ENCODE results near the gene OR9A4. TPM values are rescaled to one million over a fixed set of nuclear protein-coding genes. Genes with fewer than 3 reads are reported as not detected.

Gene OR9A4
- total RNA-seq, 1 donor from 2014 or later = 0.07 TPM

GRCh38 chr7:141877365-141877764, 38.8 kb upstream of the OR9A4 start:
- H4K20me1 ChIP-seq (ENCODE audit: low read depth) = no peaks in the 10 kb centered on the region
- H3K4me1 ChIP-seq = no peaks in the 10 kb centered on the region
- H3K27ac ChIP-seq = no peak overlapping the region
- H3K9ac ChIP-seq = no peak overlapping the region
- Mint-ChIP-seq H3K36me3 (no peaks in the 10 kb centered on the region), H3K4me3 (no peak overlapping the region), H3K4me1 (no peaks in the 10 kb centered on the region), H3K9me3 (peaks cover 2% of the 10 kb centered on the region), H3K27me3 (ENCODE audit: insufficient read depth, low read depth) (peaks cover 2% of the 10 kb centered on the region), H3K27ac (no peak overlapping the region)
- H3K36me3 ChIP-seq = no peaks in the 10 kb centered on the region
- no peaks in the 10 kb centered on the region for H3K27me3 ChIP-seq
- no peaks in the 10 kb centered on the region for H3K9me3 ChIP-seq (ENCODE audit: low read depth)
- H3F3A ChIP-seq (ENCODE audit: low read depth) = no peaks in the 10 kb centered on the region
- H3K4me3 ChIP-seq = no peak overlapping the region
- no peak overlapping the region for H2AFZ ChIP-seq (replicated peaks)
- H3K4me2 ChIP-seq = no peak overlapping the region
- no peaks in the 10 kb centered on the region for H3K79me2 ChIP-seq (ENCODE audit: low read depth)
- DNase-seq (ENCODE audit: low spot score) = no peak
- TF ChIP-seq EZH2 (IDR thresholded peaks at IDR 0.05) = no peak
- TF ChIP-seq EZH2phosphoT487 (IDR thresholded peaks at IDR 0.05) = no peak
- TF ChIP-seq CTCF (IDR thresholded peaks at IDR 0.05) = no peak

GRCh38 chr7:141880960-141881359, 35.2 kb upstream of the OR9A4 start:
- Histone ChIP-seq H3K9me3 (ENCODE audit: low read depth) (no peaks in the 10 kb centered on the region), H3K9ac (no peak overlapping the region), H3K79me2 (ENCODE audit: low read depth) (no peaks in the 10 kb centered on the region), H3K27me3 (no peaks in the 10 kb centered on the region), H2AFZ (replicated peaks) (no peak overlapping the region), H3K4me2 (no peak overlapping the region), H3F3A (ENCODE audit: low read depth) (no peaks in the 10 kb centered on the region), H3K4me3 (no peak overlapping the region), H3K4me1 (no peaks in the 10 kb centered on the region), H3K36me3 (no peaks in the 10 kb centered on the region), H4K20me1 (ENCODE audit: low read depth) (no peaks in the 10 kb centered on the region), H3K27ac (no peak overlapping the region)
- Mint-ChIP-seq H3K27ac (no peak overlapping the region), H3K9me3 (peaks cover 2% of the 10 kb centered on the region), H3K4me1 (no peaks in the 10 kb centered on the region), H3K36me3 (no peaks in the 10 kb centered on the region), H3K4me3 (no peak overlapping the region), H3K27me3 (ENCODE audit: insufficient read depth, low read depth) (no peaks in the 10 kb centered on the region)
- DNase-seq (ENCODE audit: low spot score) = no peak
- TF ChIP-seq EZH2 (IDR thresholded peaks at IDR 0.05) = no peak
- TF ChIP-seq EZH2phosphoT487 (IDR thresholded peaks at IDR 0.05) = no peak
- no peak for TF ChIP-seq CTCF (IDR thresholded peaks at IDR 0.05)

GRCh38 chr7:141884539-141885225, 31.5 kb upstream of the OR9A4 start:
- no peak for TF ChIP-seq CTCF (IDR thresholded peaks at IDR 0.05)
- TF ChIP-seq EZH2phosphoT487 (IDR thresholded peaks at IDR 0.05) = no peak
- TF ChIP-seq EZH2 (IDR thresholded peaks at IDR 0.05) = no peak
- Histone ChIP-seq H3K9ac (no peak overlapping the region), H3F3A (ENCODE audit: low read depth) (no peaks in the 10 kb centered on the region), H3K27me3 (no peaks in the 10 kb centered on the region), H3K27ac (no peak overlapping the region), H3K9me3 (ENCODE audit: low read depth) (no peaks in the 10 kb centered on the region), H4K20me1 (ENCODE audit: low read depth) (no peaks in the 10 kb centered on the region), H3K4me2 (no peak overlapping the region), H3K4me3 (no peak overlapping the region), H3K79me2 (ENCODE audit: low read depth) (no peaks in the 10 kb centered on the region), H3K36me3 (no peaks in the 10 kb centered on the region), H3K4me1 (no peaks in the 10 kb centered on the region), H2AFZ (replicated peaks) (no peak overlapping the region)
- H3K4me3 Mint-ChIP-seq = no peak overlapping the region
- peaks cover 2% of the 10 kb centered on the region for H3K27me3 Mint-ChIP-seq (ENCODE audit: insufficient read depth, low read depth)
- no peaks in the 10 kb centered on the region for H3K4me1 Mint-ChIP-seq
- H3K36me3 Mint-ChIP-seq = no peaks in the 10 kb centered on the region
- DNase-seq (ENCODE audit: low spot score) = no peak
- H3K27ac Mint-ChIP-seq = no peak overlapping the region
- H3K9me3 Mint-ChIP-seq = peaks cover 2% of the 10 kb centered on the region
